Activated CD8-positive, alpha-beta T cell treated with anti-CD3 and anti-CD28 coated beads, Interleukin-2, amount 10 ng/mL, durations not matched to agents 7 days and 5 days (primary cell): ENCODE measurements around the gene RAPGEF4. TPM values are rescaled to one million over a fixed set of nuclear protein-coding genes. Genes with fewer than 3 reads are reported as not detected.

Experiments used
- ATAC-seq: fragments of 150-1000 bp; cut with Tn5 transposase; one replicate; pipeline ENCODE4 v1.10.0; 2021; ENCODE audit warnings: moderate library complexity
- CTCF ChIA-PET: fragments of 350-600 bp; sonication (Branson Sonifier 250); formaldehyde crosslinking; loops from one replicate; lab custom pipeline; 2021; ENCODE audit warnings: antibody characterized with exemption; lab: Charles Lee
- POLR2A ChIA-PET: fragments of 350-600 bp; sonication (Branson Sonifier 250); formaldehyde crosslinking; loops from one replicate; lab custom pipeline; 2021; ENCODE audit warnings: antibody characterized with exemption; lab: Charles Lee
- DNase-seq: peaks from one replicate; pipeline ENCODE4 v3.0.0-alpha.2; 2020
- H3K27ac Mint-ChIP-seq: one replicate; pipeline ENCODE4 v1.8.0; 2021; ENCODE audit warnings: mild to moderate bottlenecking, mixed read lengths
- H3K27me3 Mint-ChIP-seq: one replicate; pipeline ENCODE4 v1.8.0; 2021; ENCODE audit warnings: low read depth, mixed read lengths
- H3K36me3 Mint-ChIP-seq: one replicate; pipeline ENCODE4 v1.8.0; 2021; ENCODE audit warnings: low read depth, mixed read lengths
- H3K4me1 Mint-ChIP-seq: one replicate; pipeline ENCODE4 v1.8.0; 2021; ENCODE audit warnings: low read depth, mixed read lengths
- H3K4me3 Mint-ChIP-seq: one replicate; pipeline ENCODE4 v1.8.0; 2021; ENCODE audit warnings: mild to moderate bottlenecking, mixed read lengths
- H3K9me3 Mint-ChIP-seq: one replicate; pipeline ENCODE4 v1.8.0; 2022; ENCODE audit warnings: mixed read lengths; ENCODE audit not compliant: insufficient read depth
- total RNA-seq, 2 experiments: library from RNA; stranded (reverse); gene quantifications; one replicate each; pipeline ENCODE4 v1.2.3, GENCODE V29; 2021

RAPGEF4 gene
- total RNA-seq, 2 experiments from 2014 or later, result 0.63 to 0.97 TPM

DNA sequence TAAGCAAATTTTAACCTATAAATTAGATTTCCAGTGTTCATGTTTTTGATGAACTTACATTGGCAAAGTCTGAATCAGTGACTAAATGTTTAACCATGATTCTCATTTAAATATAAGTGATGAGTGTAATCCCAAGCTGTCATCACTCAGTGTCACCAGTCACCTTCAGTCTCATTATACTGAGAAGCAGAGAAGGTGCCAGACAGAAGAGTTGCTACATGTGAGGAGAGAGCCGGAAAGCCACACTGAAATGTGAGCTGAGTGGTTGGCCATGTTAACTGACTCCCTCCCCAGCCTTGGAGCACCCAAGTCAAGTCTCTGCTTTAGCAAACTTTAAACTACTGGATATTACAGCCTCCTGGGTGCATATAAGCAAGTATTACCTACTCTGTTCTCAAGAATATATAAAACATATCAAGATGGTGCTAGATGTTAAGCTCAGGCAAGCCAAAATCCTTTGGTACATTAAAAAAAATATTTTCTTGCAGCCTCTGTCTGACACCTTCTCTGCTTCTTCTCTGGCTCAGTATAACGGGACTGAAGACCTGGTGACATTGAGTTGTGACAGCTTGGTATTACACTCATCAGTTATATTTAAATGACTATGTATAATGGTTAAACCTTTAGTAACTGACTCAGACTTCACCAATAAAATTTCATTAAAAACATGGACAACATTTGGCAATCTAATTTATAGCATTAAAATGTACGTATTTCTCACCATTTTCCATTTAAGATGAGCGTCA lies 264.2 kb downstream of the RAPGEF4 start:
- POLR2A ChIA-PET, result no interaction called here
- Mint-ChIP-seq H3K4me3 (no peak overlapping the region), H3K9me3 (no peaks in the 10 kb centered on the region), H3K36me3 (no peaks in the 10 kb centered on the region), H3K27ac (no peak overlapping the region), H3K4me1 (no peaks in the 10 kb centered on the region), H3K27me3 (peaks cover 15% of the 10 kb centered on the region)
- no peak for DNase-seq
- CTCF ChIA-PET, result no interaction called here
- ATAC-seq, result no peak

DNA sequence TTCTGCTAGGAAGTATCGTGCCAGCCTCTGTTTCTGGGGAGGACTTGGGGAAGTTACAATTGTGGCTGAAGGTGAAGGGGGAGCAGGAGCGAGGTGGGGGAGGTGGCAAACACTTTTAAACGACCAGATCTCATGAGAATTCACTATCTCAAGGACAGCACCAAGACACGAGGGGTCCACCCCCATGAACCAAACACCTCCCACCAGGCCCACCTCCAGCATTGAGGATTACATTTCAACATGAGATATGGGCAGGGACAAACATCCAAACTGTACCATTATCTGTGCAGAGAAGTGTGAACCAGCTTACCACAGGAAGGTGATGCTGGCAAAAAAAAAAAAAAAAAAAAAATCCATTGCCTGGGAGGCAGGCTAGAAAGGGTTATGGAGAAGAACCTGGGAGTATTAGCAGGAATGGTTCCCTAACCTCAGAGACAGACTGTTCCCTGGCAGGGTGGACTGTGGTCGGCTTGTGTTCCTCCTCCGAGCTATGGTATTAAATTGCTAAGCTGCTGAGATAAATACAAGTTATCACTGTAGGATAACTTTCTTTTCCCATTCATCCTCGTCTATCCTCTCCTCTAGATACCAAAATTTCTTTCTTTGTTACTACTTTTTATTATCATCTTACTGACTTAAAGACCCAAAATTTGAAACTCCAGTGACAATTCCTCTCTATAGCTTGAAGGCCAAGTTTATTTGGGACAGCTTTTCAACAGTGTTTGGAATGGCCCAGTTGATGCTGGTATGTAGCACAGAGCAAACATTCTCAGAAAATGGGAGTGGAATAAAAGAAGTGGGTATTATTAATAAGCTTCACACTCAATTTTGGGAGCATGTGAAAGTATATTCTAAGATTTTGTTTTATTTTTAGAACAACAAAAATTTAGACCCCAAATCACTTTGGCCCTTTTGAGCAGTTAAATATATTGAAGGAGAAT lies 266.3 kb downstream of the RAPGEF4 start:
- H3K9me3 Mint-ChIP-seq, result no peaks in the 10 kb centered on the region
- no peak overlapping the region for H3K4me3 Mint-ChIP-seq
- POLR2A ChIA-PET, result no interaction called here
- DNase-seq (no peak), ATAC-seq (no peak)
- no peaks in the 10 kb centered on the region for H3K36me3 Mint-ChIP-seq
- H3K4me1 Mint-ChIP-seq, result no peaks in the 10 kb centered on the region
- no peak overlapping the region for H3K27ac Mint-ChIP-seq
- CTCF ChIA-PET, result no interaction called here
- peaks cover 14% of the 10 kb centered on the region for H3K27me3 Mint-ChIP-seq

DNA sequence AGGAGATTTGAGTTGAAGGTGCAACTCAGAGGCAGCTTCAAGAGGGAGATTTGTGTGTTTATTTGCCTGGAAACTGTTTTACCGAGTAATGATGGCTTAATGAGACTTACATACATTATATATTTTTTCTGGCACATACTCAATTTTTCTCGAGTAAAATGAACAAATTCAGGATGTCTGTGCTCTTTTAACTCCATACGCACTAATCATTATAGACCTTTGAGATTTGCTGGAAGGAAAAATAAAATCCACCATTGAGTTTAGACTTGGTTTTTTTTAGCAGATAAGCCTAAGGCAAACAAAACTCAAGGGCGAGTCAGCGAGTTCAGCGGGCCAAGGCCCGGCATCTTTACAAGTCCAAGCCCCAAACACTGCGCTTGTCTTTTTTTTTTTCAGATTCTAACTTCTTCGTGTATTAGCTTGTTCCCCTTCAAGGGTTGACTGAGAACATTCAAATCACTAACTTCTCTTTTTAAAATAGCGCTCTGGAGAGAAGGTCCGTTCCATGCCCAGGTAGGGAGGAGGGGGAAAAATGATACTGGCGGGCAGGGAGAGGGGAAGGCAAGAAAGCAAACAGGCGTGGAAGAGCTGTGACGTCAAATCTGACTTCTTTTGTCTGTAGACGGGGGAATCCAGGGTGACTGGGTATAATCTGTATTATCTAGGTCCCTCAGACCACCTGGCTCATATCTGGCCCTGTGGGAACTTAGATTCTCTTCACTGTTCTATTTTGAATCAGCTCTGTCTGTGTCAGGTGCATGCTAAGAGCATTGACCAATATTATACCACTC lies 267.3 kb downstream of the RAPGEF4 start:
- Mint-ChIP-seq H3K36me3 (no peaks in the 10 kb centered on the region), H3K4me1 (no peaks in the 10 kb centered on the region), H3K27me3 (peaks cover 15% of the 10 kb centered on the region), H3K27ac (no peak overlapping the region), H3K9me3 (no peaks in the 10 kb centered on the region), H3K4me3 (no peak overlapping the region)
- ATAC-seq (no peak), DNase-seq (no peak)
- ChIA-PET CTCF (no interaction called here), POLR2A (interaction anchor here (0.6 kb wide), 1 partner anchor 511 kb away, joined by 3 read pairs; no protein-coding TSS in a partner anchor)

DNA sequence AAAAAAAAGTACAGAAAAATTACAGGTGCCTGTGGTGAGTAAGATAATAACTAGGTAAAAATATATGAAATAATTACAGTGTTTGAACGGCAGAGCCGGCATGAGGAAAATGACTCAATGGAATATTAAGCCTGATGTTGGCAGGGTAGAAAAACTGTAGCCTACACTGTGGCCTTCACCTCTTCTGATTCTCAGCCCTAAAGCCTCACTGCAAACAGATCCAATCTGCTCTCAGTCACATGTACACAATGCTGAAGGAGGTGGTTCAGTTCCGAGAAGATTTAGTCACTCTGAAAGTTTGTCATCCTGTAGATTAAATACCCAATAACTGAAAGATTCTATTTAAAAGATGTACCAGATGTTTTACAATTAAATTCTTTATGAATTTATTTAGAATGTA lies 273.1 kb downstream of the RAPGEF4 start:
- ChIA-PET CTCF (interaction anchor here (1.0 to 1.1 kb wide), 2 partner anchors 15 to 18 kb away, joined by 3 to 4 read pairs; no protein-coding TSS in a partner anchor), POLR2A (interaction anchor here (0.6 kb wide), 1 partner anchor 36 kb away, joined by 3 read pairs; no protein-coding TSS in a partner anchor)
- H3K9me3 Mint-ChIP-seq, result no peaks in the 10 kb centered on the region
- H3K36me3 Mint-ChIP-seq, result no peaks in the 10 kb centered on the region
- H3K27me3 Mint-ChIP-seq, result peaks cover 10% of the 10 kb centered on the region
- DNase-seq (no peak), ATAC-seq (no peak)
- H3K4me1 Mint-ChIP-seq, result no peaks in the 10 kb centered on the region
- no peak overlapping the region for H3K27ac Mint-ChIP-seq
- no peak overlapping the region for H3K4me3 Mint-ChIP-seq

DNA sequence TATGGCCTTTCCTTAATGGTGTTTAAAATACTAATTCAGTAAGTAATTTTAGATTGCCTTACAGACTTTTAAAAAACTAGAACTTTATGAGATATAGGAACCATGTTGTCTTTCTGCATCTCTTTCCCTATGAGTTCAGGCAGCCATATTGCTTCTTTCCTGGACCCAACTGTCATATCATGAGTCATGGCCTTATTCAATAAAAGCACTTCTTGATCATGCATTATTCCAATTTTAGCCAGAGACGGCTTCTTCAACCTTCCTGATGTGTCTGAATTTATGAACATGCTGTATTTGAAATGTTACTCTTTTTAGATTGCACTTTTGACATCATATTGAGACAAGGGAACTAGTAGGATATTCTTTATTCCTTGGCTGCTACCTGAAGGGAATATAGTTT lies 274.6 kb downstream of the RAPGEF4 start:
- Mint-ChIP-seq H3K36me3 (no peaks in the 10 kb centered on the region), H3K4me1 (no peaks in the 10 kb centered on the region), H3K4me3 (no peak overlapping the region), H3K27ac (no peak overlapping the region), H3K27me3 (peaks cover 8% of the 10 kb centered on the region), H3K9me3 (no peaks in the 10 kb centered on the region)
- DNase-seq, result no peak
- ATAC-seq, result no peak
- CTCF ChIA-PET, result no interaction called here
- POLR2A ChIA-PET, result no interaction called here

DNA sequence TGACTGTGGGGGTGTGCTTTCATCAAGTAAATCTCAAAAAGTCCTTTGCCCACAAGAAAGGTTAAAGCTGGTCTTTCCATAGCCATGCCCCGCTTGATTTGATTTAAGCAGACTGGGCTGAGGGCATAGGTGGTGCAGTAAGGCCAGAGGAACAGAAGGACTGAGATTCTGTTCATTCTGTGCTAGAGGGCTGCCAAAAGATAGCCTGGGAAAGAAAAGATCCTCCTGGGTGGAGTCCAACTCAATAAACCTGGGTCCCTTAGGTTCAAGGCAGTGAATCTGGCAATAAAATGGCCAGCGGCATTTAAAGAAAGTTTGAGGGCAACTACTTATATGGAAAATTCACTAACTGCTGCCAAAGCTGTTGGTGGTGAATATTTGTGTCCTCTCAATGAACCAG lies 280.8 kb downstream of the RAPGEF4 start:
- Mint-ChIP-seq H3K4me1 (no peaks in the 10 kb centered on the region), H3K4me3 (no peak overlapping the region), H3K9me3 (no peaks in the 10 kb centered on the region), H3K27me3 (peaks cover 2% of the 10 kb centered on the region), H3K27ac (no peak overlapping the region), H3K36me3 (no peaks in the 10 kb centered on the region)
- POLR2A ChIA-PET, result no interaction called here
- no peak for DNase-seq
- no peak for ATAC-seq
- CTCF ChIA-PET, result interaction anchor here (0.7 to 1.7 kb wide), 3 partner anchors 10 to 201 kb away, joined by 3 to 4 read pairs (median 3); no protein-coding TSS in a partner anchor

DNA sequence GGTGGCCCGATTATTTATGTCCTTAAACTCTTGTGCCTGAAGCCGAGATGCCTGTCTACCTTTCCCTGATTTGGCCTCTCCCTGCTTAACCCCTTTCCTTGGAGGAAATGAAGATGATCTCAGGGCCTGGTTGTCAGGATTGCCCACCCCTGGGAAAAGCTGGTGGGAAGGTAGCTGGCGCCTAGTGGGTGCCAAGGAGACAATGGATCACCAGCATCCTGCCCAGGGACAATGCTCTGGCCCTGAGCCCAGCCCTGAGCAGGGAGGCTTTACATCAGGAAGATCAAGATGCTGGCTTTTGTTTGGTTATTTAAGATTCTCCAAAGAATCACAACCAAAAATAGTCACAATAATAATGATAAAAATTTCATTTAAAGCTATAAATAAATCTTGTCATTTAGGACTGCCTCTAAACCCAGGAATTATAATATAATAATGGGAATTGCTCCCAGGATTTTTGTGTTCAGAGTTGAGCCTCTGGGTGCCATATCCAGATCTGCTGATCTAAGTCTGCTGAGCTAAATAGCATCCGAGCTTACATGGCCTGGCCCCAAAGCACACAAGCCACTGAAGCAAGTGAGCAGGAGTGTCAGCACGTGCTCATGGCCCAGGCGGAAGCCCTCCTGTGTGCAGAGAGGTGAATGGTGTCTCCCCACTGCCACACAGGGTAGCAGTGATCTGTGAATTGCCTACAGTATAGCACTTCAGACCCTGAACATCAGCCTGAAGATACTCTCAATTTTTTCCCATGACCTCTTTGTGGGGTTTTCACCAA lies 282.2 kb downstream of the RAPGEF4 start:
- ATAC-seq (no peak), DNase-seq (no peak)
- Mint-ChIP-seq H3K27ac (no peak overlapping the region), H3K27me3 (peaks cover 2% of the 10 kb centered on the region), H3K4me3 (no peak overlapping the region), H3K36me3 (no peaks in the 10 kb centered on the region), H3K9me3 (no peaks in the 10 kb centered on the region), H3K4me1 (no peaks in the 10 kb centered on the region)
- POLR2A ChIA-PET, result no interaction called here
- CTCF ChIA-PET, result interaction anchor here (1.0 to 1.7 kb wide), 2 partner anchors 9 to 200 kb away, joined by 4 read pairs; no protein-coding TSS in a partner anchor

DNA sequence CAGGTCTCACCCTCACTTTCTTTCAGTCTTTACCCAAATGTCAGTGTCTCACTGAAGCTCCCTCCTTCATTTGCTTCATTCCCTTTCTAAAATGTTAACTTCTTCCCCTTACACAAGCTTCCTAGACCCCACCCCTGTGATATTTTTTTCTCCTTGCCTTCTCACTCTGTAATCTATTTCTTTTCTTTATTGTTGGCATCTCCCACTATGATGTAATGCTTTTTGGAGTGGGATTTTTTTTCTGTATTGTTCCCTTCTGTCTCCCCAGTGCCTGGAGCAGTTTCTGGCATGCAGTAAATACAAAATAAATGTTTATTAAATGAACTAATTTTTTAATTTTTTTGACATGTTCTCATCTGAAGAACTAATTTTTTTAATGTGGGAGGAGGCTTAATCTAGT lies 284.1 kb downstream of the RAPGEF4 start:
- DNase-seq (no peak), ATAC-seq (no peak)
- Mint-ChIP-seq H3K4me3 (no peak overlapping the region), H3K36me3 (no peaks in the 10 kb centered on the region), H3K4me1 (no peaks in the 10 kb centered on the region), H3K9me3 (no peaks in the 10 kb centered on the region), H3K27me3 (peaks cover 2% of the 10 kb centered on the region), H3K27ac (no peak overlapping the region)
- ChIA-PET CTCF (interaction anchor here (1.1 to 1.2 kb wide), 2 partner anchors 8 to 191 kb away, joined by 3 read pairs; no protein-coding TSS in a partner anchor), POLR2A (no interaction called here)

DNA sequence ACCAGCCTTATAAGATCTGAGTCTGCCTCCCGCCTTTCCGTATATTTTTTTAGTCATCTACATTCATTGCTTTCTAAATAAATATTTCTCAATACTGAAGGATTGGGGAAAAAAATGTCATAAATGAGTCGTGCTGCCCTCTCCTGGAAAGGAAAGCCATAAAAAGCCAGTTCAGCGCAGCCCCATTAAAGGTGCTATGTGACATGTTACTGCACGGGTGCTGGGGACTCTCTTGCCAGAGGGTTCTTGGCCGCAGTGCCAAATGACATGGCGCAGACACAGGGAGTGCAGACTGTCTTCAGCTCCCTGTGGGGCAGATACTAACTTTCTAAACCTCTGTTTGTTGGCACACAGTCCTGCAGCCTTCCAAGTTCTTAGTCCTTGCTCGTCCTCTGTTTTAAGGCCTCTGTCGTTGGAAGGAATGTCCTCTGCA lies 286.3 kb downstream of the RAPGEF4 start:
- no peaks in the 10 kb centered on the region for H3K9me3 Mint-ChIP-seq
- no peaks in the 10 kb centered on the region for H3K4me1 Mint-ChIP-seq
- no peak for DNase-seq
- CTCF ChIA-PET, result interaction anchor here (12.5 kb wide), 1 partner anchor 191 kb away, joined by 340 read pairs; no protein-coding TSS in a partner anchor
- H3K36me3 Mint-ChIP-seq, result no peaks in the 10 kb centered on the region
- POLR2A ChIA-PET, result no interaction called here
- no peak overlapping the region for H3K4me3 Mint-ChIP-seq
- ATAC-seq, result no peak
- peaks cover 2% of the 10 kb centered on the region for H3K27me3 Mint-ChIP-seq
- H3K27ac Mint-ChIP-seq, result no peak overlapping the region

DNA sequence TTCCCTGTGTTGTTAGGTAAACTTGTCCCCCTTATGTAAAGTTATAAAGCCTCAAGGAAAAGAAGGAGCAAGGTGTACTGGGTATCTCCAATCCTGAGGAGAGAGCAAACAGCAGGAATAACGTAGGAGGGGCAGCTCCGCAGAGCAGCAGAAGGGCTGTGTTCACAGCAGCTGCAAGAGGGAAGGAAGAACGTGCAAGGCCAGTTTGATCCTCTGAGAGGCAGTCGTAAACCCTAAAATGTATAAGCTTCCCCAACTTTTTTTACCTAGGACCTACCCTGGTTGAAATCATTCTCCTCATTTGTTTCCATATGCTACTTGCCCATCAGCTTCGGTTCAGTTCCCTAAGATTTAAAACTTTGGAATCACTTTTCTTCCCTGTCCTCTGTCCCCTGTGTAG lies 288.1 kb downstream of the RAPGEF4 start:
- DNase-seq (no peak), ATAC-seq (no peak)
- Mint-ChIP-seq H3K4me3 (no peak overlapping the region), H3K9me3 (no peaks in the 10 kb centered on the region), H3K36me3 (no peaks in the 10 kb centered on the region), H3K27me3 (peaks cover 2% of the 10 kb centered on the region), H3K27ac (no peak overlapping the region), H3K4me1 (no peaks in the 10 kb centered on the region)
- ChIA-PET CTCF (interaction anchor here (12.5 kb wide), 1 partner anchor 189 kb away, joined by 340 read pairs; no protein-coding TSS in a partner anchor), POLR2A (no interaction called here)
